ENCODE data around the gene PTPN23. TPM values are rescaled to one million over a fixed set of nuclear protein-coding genes. Genes with fewer than 3 reads are reported as not detected.
A peak's percentile ranks its signal among the peaks of the same experiment; 100 is the strongest.

PTPN23 gene
- total and polyA plus RNA-seq, 7 donors: 7.8 to 26.9 (median 11.4) TPM

- intact Hi-C loops (cut with DNase I): no loop called here
- Histone ChIP-seq H3K4me1 (no peaks in the 10 kb centered on the region), H3K9me3 (no peaks in the 10 kb centered on the region), H3K27me3 (no peaks in the 10 kb centered on the region), H3K36me3 (peaks cover 8 to 97% (median 48%) of the 10 kb centered on the region in 4 donors), H3K27ac (no peak overlapping the region), H3K4me3 (no peak overlapping the region)
- TF ChIP-seq POLR2AphosphoS5 (IDR thresholded peaks at IDR 0.05): no peak
- TF ChIP-seq CTCF (IDR thresholded peaks at IDR 0.05): no peak
- TF ChIP-seq EP300 (IDR thresholded peaks at IDR 0.05): no peak
- no peak for TF ChIP-seq POLR2A (IDR thresholded peaks at IDR 0.05)
- WGBS, 2 donors: 80 to 85% methylated on average over 2 of the region's 2 CpGs
- no peak for DNase-seq
Measured at GRCh38 chr3:47340866-47341265, 40.0 kb upstream of the PTPN23 start.

DNA sequence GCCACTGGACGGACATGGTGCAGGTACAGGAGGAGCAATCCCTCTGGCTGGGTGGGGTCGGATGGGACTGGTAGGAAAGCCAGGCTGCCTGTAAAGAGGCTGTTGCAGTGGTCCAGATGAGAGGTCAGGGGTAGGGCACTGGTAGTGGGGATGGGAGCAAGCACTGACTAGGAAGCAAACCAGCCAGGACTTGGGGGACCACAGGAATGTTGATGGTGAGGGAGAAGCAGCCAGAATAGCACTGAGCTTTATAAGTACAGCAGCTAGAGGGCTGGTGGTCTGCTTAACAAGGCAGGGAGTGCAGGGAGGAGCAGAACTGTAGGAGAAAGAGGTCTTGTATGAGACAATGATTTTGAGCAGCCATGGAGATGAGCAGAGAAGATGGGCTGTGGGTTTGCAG is 38.7 kb upstream of the PTPN23 start:
- peak; percentile 43 for DNase-seq
- H3K4me1 ChIP-seq: no peaks in the 10 kb centered on the region
- H3K9me3 ChIP-seq: no peaks in the 10 kb centered on the region
- intact Hi-C loops (cut with DNase I): no loop called here
- H3K4me3 ChIP-seq: no peak overlapping the region
- H3K27ac ChIP-seq: no peak overlapping the region
- no peaks in the 10 kb centered on the region for H3K27me3 ChIP-seq
- peaks cover 8 to 84% (median 36%) of the 10 kb centered on the region in 4 donors for H3K36me3 ChIP-seq
- TF ChIP-seq POLR2AphosphoS5 (IDR thresholded peaks at IDR 0.05) (no peak), POLR2A (IDR thresholded peaks at IDR 0.05) (no peak), EP300 (IDR thresholded peaks at IDR 0.05) (no peak), CTCF (IDR thresholded peaks at IDR 0.05) (no peak)
- WGBS, 2 donors: 94 to 96% methylated on average over 2 of the region's 2 CpGs

DNA sequence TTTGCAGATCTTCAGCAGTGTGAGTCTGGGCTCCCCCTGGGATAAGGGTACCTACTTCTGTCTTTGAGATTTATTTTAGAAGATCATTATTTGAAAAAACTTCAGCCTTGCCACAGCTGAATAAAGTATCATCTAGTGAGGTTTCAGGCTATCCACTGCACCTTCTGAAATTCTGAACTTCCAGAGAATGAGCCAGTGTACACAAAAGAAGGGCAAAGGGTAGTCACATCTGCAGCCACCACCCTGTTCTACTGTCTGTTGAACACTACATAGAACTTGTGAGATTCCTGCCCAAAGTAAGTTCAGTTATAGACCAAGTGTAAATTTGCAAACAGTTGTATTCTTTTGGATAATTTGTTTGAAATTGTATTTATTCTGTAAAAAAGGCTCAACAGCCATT is 38.0 kb upstream of the PTPN23 start:
- Histone ChIP-seq H3K4me1 (no peaks in the 10 kb centered on the region), H3K27ac (no peak overlapping the region), H3K4me3 (no peak overlapping the region), H3K36me3 (peaks cover 8 to 77% (median 30%) of the 10 kb centered on the region in 4 donors), H3K9me3 (no peaks in the 10 kb centered on the region), H3K27me3 (no peaks in the 10 kb centered on the region)
- no peak for TF ChIP-seq CTCF (IDR thresholded peaks at IDR 0.05)
- no peak for TF ChIP-seq POLR2A (IDR thresholded peaks at IDR 0.05)
- no peak for TF ChIP-seq EP300 (IDR thresholded peaks at IDR 0.05)
- no peak for TF ChIP-seq POLR2AphosphoS5 (IDR thresholded peaks at IDR 0.05)
- intact Hi-C loops (cut with DNase I): no loop called here
- DNase-seq: peak; percentile 11

DNA sequence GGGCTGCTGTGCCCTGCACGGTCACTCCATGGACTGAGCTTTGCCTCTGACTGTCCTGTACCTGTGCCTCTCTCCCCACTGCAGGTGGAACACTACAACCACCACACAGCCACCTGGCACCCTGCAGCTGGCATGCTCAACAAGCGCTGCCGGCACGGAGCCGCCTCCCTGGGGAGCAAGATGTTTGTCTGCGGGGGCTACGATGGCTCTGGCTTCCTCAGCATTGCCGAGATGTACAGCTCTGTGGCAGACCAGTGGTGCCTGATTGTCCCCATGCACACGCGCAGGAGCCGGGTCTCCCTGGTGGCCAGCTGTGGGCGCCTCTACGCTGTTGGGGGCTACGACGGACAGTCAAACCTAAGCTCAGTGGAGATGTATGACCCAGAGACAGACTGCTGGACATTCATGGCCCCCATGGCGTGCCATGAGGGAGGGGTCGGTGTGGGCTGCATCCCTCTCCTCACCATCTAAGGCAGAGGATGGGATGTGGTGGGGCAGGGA is 37.3 kb upstream of the PTPN23 start:
- 96 to 97% methylated on average over 17 of the region's 17 CpGs for WGBS, 2 donors
- DNase-seq: no peak
- no peaks in the 10 kb centered on the region for H3K4me1 ChIP-seq
- TF ChIP-seq POLR2A (IDR thresholded peaks at IDR 0.05) (no peak), CTCF (IDR thresholded peaks at IDR 0.05) (no peak), EP300 (IDR thresholded peaks at IDR 0.05) (no peak), POLR2AphosphoS5 (IDR thresholded peaks at IDR 0.05) (no peak)
- H3K36me3 ChIP-seq: peaks cover 8 to 70% (median 29%) of the 10 kb centered on the region in 4 donors
- intact Hi-C loops (cut with DNase I): no loop called here
- no peak overlapping the region for H3K4me3 ChIP-seq
- H3K9me3 ChIP-seq: no peaks in the 10 kb centered on the region
- H3K27me3 ChIP-seq: no peaks in the 10 kb centered on the region
- H3K27ac ChIP-seq: no peak overlapping the region

- Histone ChIP-seq H3K4me1 (no peaks in the 10 kb centered on the region), H3K27me3 (no peaks in the 10 kb centered on the region), H3K27ac (no peak overlapping the region), H3K9me3 (no peaks in the 10 kb centered on the region), H3K4me3 (no peak overlapping the region), H3K36me3 (peaks cover 6 to 56% (median 22%) of the 10 kb centered on the region in 4 donors)
- TF ChIP-seq CTCF (IDR thresholded peaks at IDR 0.05): no peak
- no peak for TF ChIP-seq POLR2AphosphoS5 (IDR thresholded peaks at IDR 0.05)
- TF ChIP-seq POLR2A (IDR thresholded peaks at IDR 0.05): no peak
- TF ChIP-seq EP300 (IDR thresholded peaks at IDR 0.05): no peak
- 82 to 90% methylated on average over 6 of the region's 6 CpGs for WGBS, 2 donors
- intact Hi-C loops (cut with DNase I): no loop called here
- peak; percentile 30 for DNase-seq
Measured at GRCh38 chr3:47344971-47345370, 35.9 kb upstream of the PTPN23 start.
